Hepatocyte (in vitro differentiated cells): ENCODE measurements around the gene PDE4B.

Experiments
- CTCF ChIP-seq: fragments of 200-600 bp; sonication (generic); IDR thresholded peaks from 2 replicates; pipeline ENCODE4 v1.5.1; 2016; ENCODE audit warnings: antibody characterized with exemption, mild to moderate bottlenecking; ENCODE audit not compliant: poor library complexity
- EZH2phosphoT487 ChIP-seq: fragments of 200-600 bp; sonication (generic); IDR thresholded peaks from one replicate; pipeline ENCODE4 v1.6.1; 2018; ENCODE audit warnings: antibody characterized with exemption, mild to moderate bottlenecking, low read depth, moderate library complexity; ENCODE audit not compliant: unreplicated experiment, severe bottlenecking

- TF ChIP-seq CTCF (no peak), EZH2phosphoT487 (no peak)
These were observed 580.5 kb downstream of the PDE4B start for GRCh38 chr1:66373157-66373591.
